ENCODE results near the gene ZNRF3.
"Not testable (repeated sequence)": the region's sequence is repeated elsewhere in the genome, so short reads cannot be mapped to it uniquely, and the experiment has no call there.

Gene ZNRF3

DNA sequence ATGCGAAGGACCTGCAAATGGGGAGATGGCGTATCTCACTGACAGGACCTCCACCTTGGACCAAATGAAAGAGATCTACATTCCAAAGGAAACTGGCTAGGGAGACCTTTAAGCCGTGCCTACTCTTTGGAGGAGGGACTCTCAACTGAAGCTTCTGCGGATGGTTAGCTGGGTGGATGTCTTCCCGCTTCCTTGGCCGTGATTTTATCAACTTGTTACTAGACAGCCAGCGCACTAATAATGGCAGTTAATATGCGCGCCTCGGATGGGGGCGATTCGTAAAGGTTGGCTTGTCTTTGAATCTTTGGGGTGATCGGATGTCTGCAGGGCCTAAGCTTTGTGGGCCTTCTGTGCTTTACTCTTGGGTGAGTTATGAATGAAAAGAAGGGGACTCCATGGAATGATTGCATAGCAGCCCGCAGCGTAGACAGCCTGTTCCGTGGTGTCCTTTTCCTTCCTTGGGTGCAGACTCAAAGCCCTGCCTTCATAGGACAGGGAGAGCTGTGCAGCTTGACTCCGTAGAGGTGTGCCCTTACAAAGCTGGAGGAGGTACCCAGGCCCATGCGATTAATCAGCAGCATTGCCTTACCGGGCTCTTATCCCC lies 1.5 kb downstream of the ZNRF3 start:
- no peak for DNase-seq (ENCODE audit: low read depth)

DNA sequence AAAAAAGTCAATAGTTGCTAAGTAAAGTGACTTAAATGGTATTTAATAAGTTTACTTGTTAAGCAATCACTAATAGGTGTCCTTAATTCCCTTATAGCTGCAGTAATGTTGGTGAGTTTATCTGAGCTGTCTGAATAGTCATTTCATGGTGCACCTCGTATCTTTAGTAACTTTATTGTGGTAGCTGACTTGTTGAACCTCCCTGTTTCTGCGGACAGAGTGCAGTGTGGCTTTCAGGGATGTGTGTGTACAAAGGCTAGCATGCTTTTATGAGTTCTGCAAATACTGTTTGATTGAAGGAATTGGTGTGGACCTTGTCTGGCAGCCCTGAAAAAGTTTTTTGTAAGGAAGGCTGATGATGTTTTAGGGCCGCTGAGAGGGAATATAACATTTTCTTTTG lies 2.6 kb downstream of the ZNRF3 start:
- no peak for DNase-seq (ENCODE audit: low read depth)

DNA sequence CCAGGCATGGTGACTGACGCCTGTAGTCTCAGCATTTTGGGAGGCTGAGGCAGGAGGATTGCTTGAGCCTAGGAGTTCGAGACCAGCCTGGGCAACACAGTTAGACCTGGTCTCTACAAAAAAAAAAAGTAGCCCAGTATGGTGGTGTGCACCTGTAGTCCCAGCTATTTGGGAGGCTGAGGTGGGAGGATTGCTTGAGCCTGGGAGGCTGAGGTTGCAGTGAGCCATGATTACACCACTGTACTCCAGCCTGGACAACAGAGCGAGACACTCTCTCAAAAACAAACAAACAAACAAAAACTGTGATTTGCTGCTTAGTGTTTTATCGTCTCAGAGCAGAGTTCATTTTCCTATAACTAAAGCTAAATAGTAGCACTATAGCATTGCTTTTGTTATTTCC lies 3.3 kb downstream of the ZNRF3 start:
- DNase-seq (ENCODE audit: low read depth), result not testable (repeated sequence)

DNA sequence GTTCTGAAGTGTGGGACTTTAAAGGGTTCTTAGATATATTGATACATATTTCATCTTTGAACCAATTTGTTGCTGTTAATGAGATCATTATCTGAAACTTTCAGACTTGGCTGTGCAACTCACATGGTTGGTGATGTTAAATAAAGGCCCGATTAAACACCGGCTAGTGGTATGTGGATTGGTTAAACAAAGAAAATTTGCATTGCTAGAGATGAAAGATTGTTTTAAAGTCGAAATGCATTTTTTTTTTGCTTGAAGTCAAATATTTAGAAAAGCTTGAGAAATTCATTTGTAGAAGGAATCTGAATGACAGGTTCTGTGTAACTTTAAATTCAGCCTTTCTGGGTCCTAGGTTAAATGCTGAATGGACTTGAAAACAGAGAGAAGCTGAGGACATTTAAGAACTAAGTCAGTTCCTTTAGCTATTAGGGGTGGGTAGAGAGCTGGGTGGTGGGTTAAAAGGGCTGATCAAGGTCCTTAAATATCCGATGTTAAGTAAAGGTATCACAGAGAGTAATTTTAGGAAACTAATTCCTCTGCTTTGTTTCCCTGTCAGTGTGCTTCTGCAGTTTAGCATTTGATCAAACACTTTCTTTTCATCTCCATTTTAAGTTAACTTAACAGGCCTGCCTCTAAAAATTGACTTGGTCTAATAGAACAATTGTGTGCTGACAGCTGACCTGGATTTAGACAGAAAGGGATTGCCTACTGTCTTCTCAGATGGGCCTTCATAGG lies 4.5 kb downstream of the ZNRF3 start:
- no peak for DNase-seq (ENCODE audit: low read depth)

DNA sequence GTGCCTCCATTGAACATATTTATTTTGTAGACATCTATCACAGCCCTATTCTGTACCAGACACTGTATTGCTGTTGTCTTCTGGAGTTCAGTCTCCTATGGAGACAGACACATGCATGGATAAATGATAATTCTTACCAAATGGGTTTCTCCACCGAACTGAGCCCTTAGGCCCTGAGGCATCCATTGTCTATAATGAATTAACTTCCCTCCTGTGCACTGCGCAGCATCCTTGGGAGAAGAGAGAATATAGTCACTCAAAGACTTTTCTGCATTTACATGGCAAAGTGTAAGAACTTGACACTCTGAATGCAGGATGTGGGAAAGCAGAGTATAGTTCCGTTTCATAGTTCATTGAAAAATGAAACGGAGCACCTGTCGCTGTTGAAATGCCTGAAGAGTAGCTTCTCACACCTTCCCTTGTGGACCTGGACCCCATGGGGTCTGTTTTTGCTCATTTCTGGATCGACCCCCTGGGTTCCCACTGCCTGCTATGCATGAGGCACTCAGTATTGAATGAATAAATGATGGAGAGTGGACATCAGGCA lies 6.2 kb downstream of the ZNRF3 start:
- no peak for DNase-seq (ENCODE audit: low read depth)

DNA sequence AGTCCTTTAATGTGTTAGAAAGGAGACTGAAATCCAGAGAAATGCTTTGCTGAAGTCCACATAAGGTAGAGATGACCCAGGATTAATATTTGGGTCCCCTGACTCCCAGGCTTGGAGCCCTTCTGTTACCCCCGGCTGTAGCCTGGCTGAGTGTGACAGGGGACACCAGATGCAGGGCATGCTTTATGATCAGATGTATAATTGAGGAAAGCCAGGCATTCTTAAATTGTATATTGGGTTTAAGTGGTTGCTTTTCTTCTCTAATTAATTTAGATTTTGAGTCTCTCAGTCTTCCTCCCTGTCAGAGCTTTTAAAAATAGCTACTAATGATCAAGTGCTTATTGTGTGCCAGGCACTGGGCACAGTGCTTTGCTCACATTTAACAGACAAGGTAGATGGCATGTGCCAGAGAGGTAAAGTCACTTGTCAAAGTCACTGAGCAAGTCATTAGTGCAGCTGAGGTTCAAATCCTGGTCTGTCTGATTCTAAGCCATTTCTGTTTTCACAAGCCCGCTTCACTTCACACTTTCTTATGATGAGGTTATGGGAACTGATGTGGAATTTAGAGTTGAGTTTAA lies 7.9 kb downstream of the ZNRF3 start:
- DNase-seq (ENCODE audit: low read depth), result no peak

DNA sequence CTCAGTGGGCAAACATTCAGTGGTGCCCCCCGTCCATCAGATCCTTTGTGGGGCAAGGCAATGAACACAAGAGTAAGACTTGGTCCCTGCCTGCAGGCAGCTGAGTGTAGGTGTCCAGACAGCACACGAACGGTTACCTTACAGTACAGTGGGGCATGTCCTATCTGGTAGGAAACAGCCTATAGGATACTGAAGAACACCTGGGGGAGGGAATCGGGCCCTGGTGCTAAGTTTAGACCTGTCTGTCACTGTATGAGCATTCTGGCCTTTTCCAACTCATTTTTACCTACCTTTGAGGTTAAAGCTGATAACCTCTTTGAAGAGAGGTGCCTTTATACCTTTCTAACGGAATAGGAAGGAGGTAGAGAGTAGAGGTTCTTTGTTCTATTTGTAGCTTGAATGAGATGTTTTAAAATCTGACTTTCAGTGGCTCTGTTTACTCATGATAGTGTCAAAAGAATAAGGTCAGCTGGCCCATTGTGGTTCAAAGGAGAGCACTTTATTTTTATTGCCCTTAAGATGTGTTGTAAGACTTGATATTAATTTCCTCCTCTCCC lies 8.9 kb downstream of the ZNRF3 start:
- DNase-seq (ENCODE audit: low read depth), result no peak

DNA sequence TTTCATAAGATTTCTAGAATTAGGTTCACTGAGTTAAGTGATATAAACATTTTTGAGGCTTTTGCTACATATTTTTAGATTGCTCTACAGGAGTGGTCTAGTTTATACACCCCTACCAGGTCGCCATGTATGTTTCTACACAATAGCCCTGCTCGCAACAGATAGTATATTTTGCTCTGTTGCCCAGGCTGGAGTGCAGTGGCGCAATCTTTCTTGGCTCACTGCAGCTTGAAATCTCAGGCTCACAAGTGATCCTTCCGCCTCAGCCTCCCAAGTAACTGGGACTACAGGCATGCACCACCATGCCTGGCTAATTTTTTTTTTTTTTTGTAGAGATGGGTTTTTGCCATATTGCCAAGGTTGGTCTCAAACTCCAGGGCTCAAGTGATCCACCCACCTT lies 10.4 kb downstream of the ZNRF3 start:
- DNase-seq (ENCODE audit: low read depth), result no peak

DNA sequence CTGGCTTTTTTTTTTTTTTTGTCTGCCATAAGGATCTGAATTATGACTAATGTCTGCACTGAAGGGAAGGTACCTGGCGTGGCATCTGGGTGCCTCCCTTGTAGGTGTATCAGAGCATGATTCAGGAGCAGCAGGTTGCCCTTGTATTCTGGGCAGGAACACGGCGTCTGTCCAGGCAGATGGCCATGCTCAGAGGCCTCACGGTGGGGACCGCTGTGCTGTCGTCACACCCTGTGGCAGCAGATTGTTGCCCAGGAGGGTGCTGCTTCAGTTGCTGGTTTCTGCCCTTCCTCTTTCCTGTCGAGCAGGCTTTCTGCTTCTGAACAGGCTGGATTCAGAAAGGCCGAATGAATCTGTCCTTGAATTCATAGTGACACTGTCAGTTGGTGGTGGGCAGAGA lies 11.0 kb downstream of the ZNRF3 start:
- no peak for DNase-seq (ENCODE audit: low read depth)

DNA sequence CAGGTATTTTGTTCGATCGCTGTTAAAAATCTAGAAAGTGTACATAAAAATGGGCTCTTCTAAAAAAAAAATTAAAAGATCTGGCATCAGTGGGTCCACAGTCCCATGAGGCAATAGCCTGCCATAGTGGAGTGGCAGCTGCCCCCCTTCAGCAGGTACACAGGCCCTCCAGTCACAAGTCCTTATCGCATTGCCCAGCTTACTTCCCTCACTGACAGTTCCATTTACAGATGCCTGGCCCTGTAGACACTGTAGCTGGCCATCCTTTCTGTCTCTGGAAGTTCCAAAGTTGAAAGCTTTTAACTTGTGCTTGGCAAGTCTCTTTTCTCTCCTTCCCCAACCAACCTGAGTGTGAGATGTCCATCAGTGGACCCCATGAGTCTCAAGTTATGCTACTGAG lies 11.4 kb downstream of the ZNRF3 start:
- no peak for DNase-seq (ENCODE audit: low read depth)

DNA sequence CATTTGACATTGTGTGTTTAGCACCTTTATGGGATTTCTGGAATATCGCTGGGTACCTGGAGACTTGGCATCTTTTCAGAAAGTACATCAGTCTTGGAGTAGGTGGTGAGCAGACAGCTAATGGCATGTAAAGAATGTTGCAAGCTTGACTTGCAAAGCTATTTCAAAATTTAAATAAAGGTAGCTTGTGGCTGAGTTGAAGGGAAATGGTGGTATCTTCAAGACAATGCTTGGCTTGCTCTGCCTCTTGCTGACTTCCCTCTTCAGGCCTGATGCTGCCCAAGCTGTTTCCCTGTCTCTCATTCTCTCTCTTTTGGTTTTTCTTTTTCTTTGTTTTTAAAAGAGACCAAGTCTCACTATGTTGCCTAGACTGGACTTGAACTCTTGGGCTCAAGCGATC lies 13.2 kb downstream of the ZNRF3 start:
- DNase-seq (ENCODE audit: low read depth), result no peak

DNA sequence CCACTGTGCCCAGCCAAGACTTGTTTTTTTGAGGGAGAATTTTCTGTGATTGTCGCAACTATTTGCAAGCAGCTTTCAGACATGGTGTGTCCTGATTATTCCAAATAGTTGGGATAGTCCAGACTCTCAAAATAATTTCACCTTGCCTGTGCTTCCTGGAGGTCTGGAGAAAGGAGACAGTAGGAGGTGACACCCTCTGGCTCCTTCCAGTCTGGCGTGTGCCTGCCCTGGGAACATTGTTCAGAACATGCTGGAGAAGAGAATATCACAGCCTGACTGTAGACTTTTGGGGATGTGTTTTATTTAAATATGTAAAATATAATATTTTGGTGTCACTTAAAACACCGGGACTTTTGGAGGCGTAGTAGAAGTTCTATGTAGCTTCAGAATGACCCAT lies 14.9 kb downstream of the ZNRF3 start:
- no peak for DNase-seq (ENCODE audit: low read depth)

DNA sequence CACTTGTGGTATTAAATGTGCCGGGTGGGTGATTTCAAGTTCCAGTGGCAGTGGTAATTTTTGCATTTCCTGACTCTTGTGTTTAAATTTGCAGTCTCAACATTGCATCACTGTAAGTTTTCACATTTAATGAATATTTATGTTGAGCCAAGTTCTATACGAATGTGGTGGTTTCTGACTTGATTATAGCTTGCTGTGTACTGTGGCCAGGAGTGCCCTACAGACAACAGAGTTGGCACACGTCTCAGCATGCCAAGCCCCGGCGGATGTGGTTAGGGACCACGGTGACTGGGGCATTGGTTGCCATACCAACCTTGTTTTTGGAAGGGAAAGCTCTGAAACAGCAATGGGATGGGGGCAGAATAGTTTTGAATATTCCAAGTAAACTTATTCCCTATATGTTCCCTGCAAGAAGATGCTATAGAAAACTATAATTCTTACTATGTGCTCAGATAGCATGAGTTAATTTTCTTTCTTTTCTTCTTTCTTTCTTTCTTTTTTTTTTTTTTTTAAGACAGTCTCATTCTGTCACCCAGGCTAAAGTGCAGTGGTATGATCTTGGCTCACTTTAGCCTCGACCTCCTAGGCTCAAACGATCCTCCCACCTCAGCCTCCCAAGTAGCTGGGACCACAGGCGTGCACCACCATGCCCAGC lies 16.0 kb downstream of the ZNRF3 start:
- DNase-seq (ENCODE audit: low read depth), result no peak

DNA sequence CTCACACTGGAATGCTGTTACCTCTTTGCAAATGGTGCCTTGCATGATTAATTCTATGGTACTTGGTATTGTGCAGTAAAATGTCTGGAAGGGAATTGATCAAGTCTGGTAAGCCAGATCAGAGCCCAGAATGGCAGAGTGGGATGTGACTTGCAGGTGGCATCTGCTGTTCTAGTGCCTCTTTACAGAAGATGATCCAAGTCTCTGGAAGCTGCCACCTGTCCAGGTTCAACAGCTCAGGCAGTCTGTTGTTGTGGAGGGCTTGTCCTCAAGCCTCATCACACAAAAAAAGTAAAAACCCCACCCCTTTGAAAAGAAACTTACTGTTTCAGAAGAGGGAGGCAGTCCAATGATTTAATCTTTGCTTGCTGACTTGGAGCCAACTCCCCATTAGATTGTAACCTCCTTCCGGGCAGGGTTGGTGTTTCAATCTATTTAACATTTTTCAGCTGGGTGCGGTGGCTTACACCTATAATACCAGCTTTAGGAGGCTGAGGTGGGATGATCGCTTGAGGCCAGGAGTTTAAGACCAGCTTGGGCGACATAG lies 17.1 kb downstream of the ZNRF3 start:
- no peak for DNase-seq (ENCODE audit: low read depth)

DNA sequence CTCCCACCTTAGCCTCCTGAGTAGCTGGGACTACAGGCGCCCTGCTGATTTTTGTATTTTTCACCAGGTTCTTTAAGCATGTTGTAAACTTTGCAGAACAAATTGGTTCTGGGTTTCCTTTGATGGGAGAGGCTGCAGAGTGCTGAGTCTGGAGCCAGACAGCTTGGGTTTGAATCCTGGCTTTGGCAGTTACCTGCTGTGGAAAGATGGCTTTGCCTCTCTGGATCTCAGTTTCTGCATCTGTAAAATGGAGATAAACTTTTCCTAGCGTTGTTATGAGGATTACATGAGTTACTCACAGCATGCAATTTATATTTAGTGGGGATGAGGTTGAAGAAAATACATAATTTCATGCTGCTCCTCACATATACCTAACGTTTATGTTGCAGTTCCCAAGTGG lies 19.1 kb downstream of the ZNRF3 start:
- no peak for DNase-seq (ENCODE audit: low read depth)

DNA sequence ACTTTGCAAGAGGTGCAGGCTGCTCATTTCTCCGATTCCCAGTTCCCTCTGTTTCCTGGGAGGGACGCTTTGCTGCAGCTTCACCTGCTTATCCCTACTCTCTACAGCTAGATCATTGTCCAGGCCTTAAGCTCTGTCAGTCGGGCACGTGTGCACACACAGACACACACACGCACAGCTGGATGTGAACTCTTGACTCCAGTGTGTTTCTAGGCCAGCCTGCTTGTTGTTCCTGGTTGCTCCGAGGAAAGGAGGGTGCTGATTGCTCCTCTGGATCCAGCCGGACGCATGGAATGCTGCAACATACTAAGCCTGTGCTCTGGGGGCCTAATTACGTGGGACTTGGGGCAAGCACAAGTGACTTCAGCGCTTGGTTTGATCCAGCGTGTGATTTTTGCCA lies 19.7 kb downstream of the ZNRF3 start:
- no peak for DNase-seq (ENCODE audit: low read depth)

DNA sequence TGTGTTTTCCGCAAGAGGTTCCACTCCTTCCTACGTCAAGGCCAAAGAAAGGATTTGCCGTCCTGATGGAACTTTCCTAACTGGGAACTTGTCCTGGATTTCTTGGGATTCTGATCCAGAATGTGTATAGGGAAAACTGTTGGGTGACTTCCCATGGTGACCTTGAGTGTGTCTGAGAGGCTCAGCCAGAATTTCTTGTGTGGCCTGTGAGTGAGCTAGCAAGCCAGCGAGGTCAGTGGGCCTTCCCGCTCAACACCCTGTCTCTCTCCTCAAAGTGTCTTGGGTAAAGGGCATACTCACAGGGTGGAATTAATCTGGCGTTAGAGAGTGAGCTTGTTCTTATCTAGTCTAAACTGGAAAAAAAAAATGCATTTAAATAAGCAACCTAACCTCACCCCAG lies 20.4 kb downstream of the ZNRF3 start:
- DNase-seq (ENCODE audit: low read depth), result no peak

DNA sequence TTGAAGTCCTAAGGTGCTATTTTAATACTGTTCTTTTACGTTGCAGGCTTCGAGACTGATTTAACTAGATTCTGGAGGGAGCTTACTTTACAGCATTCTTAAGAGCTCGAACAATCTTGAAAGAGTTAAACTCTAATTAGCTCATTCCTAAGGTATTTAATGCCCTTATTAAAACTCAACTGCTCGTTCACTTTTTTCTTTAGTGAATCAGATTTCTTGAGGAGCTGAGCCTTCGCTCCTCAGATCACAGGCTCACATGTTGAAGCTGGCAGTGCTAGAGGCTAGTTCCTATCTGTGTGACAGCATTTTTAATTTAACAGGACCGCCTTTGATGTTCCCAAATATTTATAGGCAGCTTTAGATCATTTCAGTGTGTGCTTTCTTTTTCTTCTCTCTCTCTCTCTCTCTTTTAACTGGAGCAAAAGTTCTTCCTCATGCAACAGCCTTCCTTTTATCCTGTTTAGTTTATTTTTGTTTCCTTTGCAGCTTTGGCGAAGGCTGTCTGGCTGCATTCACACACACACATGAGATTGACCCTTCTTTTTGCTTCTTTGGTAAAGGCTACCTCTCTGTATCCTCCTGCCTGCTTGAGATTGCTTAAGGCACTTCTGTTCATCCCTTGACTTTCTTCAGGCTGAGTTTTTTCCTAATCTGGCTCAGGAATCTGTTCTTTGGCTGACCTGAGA lies 21.0 kb downstream of the ZNRF3 start:
- DNase-seq (ENCODE audit: low read depth), result no peak

DNA sequence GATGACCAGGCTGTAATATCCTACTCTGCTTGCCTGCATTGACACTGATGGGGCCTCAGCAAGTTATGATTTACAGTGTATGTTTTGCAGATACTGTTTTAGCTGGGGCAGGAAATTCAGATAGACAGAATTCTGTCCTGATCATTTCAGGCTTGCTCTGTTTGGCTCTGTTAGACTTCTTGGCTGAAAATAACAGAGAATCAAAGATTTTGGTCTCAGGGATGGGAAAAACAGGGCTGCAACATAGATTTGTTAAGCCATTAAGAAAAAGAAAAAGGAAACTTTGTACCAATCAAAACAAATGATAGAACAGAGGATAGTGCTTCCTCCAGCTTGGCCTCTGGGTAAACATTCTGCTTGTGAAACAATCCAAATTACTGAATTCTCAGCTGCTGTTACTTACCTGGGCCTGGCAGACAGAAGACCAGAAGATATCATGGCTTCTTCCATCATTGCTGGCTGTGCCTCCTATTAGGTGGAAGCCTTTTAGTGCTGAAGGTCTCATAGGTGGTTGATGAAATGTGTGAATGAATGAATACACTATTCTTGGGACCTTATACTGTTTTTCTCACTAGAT lies 22.0 kb downstream of the ZNRF3 start:
- no peak for DNase-seq (ENCODE audit: low read depth)

DNA sequence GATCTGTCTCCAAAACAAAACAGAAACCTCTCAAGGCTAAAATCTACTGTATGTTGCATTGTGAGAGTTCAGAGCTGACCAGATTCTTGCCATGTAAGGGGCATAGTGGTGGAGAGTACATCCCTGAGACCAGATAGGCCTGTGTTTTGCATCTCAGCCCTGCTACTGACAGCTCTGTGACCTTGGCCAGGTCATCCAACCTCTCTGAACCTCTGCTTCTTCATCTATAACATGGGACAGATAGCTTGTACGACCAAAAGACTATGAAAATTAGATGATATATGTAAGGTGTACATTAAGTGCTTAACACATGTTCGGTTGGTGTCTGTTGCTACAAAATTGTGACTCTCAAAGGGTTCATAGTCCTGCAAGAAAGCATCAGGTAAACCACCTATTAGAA lies 22.9 kb downstream of the ZNRF3 start:
- DNase-seq (ENCODE audit: low read depth), result no peak

DNA sequence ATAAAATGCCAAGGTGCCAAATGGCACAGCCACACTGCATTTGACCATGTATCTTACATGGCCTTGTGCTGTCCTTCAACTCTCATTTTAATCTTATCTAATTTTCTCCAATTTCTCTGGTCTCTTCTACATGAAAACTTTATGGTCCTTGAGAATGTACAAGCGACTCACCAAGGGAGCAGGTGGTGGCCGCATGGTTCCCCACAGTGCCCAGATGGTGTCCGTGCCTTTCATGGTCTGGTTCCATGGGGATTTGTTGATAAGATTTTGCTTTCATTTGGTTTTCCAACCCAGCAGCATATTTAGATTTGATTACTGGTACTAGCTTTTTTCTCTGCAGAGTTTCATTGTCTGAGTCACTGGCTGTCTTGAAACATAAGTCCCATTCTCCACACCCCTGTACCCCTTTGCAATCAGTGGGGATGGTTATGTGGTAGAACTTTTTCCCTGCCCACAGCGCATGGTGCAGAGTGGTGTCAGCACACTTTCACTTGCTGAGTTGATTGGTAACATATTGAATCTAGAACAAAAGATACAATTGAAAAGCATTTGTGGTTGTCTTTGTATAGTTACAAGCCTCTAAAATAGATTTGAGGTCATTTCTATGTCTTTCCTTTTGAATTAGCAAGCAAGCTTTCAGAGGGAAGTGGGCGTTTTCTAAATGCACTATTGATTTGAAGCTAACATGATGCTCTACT lies 24.1 kb downstream of the ZNRF3 start:
- DNase-seq (ENCODE audit: low read depth), result no peak
